Chondrocyte (in vitro differentiated cells): ENCODE data around the gene ABLIM1. TPM values are rescaled to one million over a fixed set of nuclear protein-coding genes. Genes with fewer than 3 reads are reported as not detected.

Experiments
- DNase-seq: peaks from one replicate; pipeline ENCODE4 v3.0.0; 2021; ENCODE audit warnings: mixed read lengths, low spot score
- H3K27ac Mint-ChIP-seq: one replicate; pipeline ENCODE4 v1.8.0; 2021; ENCODE audit warnings: mild to moderate bottlenecking, moderate library complexity, mixed read lengths; ENCODE audit not compliant: unreplicated experiment
- H3K27me3 Mint-ChIP-seq: 2 replicates; pipeline ENCODE4 v1.8.0; 2021; ENCODE audit warnings: low read depth, mixed read lengths
- H3K36me3 Mint-ChIP-seq: 2 replicates; pipeline ENCODE4 v1.8.0; 2021; ENCODE audit warnings: low read depth, mixed read lengths
- H3K4me1 Mint-ChIP-seq: 2 replicates; pipeline ENCODE4 v1.8.0; 2021; ENCODE audit warnings: low read depth, mild to moderate bottlenecking, mixed read lengths
- H3K4me3 Mint-ChIP-seq: one replicate; pipeline ENCODE4 v1.8.0; 2021; ENCODE audit warnings: mild to moderate bottlenecking, moderate library complexity, mixed read lengths; ENCODE audit not compliant: unreplicated experiment
- H3K9me3 Mint-ChIP-seq: 2 replicates; pipeline ENCODE4 v1.8.0; 2021; ENCODE audit warnings: low read depth, mixed read lengths
- CTCF ChIP-seq: fragments of 200-600 bp; sonication (generic); IDR thresholded peaks from 2 replicates; pipeline ENCODE4 v1.5.0; 2021; ENCODE audit warnings: antibody characterized with exemption, mild to moderate bottlenecking, moderate library complexity
- total RNA-seq: library from RNA; stranded (reverse); gene quantifications from 3 replicates; pipeline ENCODE4 v1.2.1, GENCODE V29; 2021

ABLIM1 gene
- total RNA-seq, 1 donor from 2014 or later = 15.7 TPM

DNA sequence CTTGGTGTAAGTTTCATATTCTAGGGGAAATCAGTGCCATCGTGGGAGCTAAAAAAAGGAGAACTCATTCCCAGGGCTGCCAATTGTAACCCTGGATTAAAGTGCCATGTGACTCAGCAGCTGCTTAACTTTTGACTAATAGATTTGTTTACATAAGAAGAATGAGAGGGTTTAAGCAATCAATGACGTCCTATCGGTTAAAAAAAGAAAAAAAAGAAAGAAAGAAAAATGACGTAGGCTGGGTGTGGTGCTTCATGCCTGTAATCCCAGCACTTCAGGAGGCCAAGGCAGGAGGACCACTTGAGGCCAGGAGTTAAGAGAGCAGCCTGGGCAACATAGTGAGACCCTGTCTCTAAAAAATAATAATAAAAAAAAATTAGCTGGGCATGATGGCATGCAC lies 137.6 kb downstream of the ABLIM1 start:
- H3K4me1 Mint-ChIP-seq = peaks cover 44% of the 10 kb centered on the region
- H3K27ac Mint-ChIP-seq = peak overlapping the region; percentile 9
- H3K27me3 Mint-ChIP-seq = no peaks in the 10 kb centered on the region
- H3K4me3 Mint-ChIP-seq = no peak overlapping the region
- H3K36me3 Mint-ChIP-seq = no peaks in the 10 kb centered on the region
- DNase-seq = no peak
- TF ChIP-seq CTCF = no peak
- H3K9me3 Mint-ChIP-seq = peaks cover 2% of the 10 kb centered on the region

- Mint-ChIP-seq H3K4me3 (no peak overlapping the region), H3K9me3 (peaks cover 2% of the 10 kb centered on the region), H3K27me3 (no peaks in the 10 kb centered on the region), H3K36me3 (no peaks in the 10 kb centered on the region), H3K4me1 (peaks cover 42% of the 10 kb centered on the region), H3K27ac (peak overlapping the region; percentile 9)
- TF ChIP-seq CTCF = no peak
- DNase-seq = no peak
These were observed 138.2 kb downstream of the ABLIM1 start for GRCh38 chr10:114519756-114520293.

DNA sequence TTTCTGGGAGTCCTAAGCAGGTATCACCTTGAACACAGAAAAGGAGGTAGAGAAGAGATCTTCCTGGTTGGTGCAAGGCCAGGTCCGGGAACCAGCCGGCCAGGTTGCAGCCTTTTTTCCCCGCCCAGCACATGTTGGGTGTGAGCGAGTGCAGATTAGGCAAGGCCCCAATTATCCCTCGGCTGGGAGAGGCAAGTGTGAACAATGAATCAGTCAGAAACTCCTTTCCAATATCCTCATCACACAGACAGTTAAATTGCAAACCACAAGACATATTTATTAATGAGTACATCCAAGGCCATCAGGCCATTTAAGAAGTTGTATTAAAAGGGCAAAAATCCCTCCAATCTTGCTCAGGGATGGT lies 138.8 kb downstream of the ABLIM1 start:
- no peak for TF ChIP-seq CTCF
- H3K27me3 Mint-ChIP-seq = no peaks in the 10 kb centered on the region
- H3K9me3 Mint-ChIP-seq = peaks cover 2% of the 10 kb centered on the region
- no peak for DNase-seq
- H3K27ac Mint-ChIP-seq = no peak overlapping the region
- H3K36me3 Mint-ChIP-seq = no peaks in the 10 kb centered on the region
- peaks cover 37% of the 10 kb centered on the region for H3K4me1 Mint-ChIP-seq
- H3K4me3 Mint-ChIP-seq = no peak overlapping the region

- H3K4me3 Mint-ChIP-seq = no peak overlapping the region
- H3K27ac Mint-ChIP-seq = no peak overlapping the region
- H3K27me3 Mint-ChIP-seq = no peaks in the 10 kb centered on the region
- H3K9me3 Mint-ChIP-seq = peaks cover 2% of the 10 kb centered on the region
- H3K36me3 Mint-ChIP-seq = no peaks in the 10 kb centered on the region
- no peak for DNase-seq
- no peak for TF ChIP-seq CTCF
- H3K4me1 Mint-ChIP-seq = peaks cover 36% of the 10 kb centered on the region
These were observed 139.4 kb downstream of the ABLIM1 start for GRCh38 chr10:114518401-114519305.

GRCh38 chr10:114517368-114518250 lies 140.5 kb downstream of the ABLIM1 start:
- no peak for DNase-seq
- Mint-ChIP-seq H3K27ac (no peak overlapping the region), H3K4me3 (no peak overlapping the region), H3K9me3 (peaks cover 2% of the 10 kb centered on the region), H3K36me3 (no peaks in the 10 kb centered on the region), H3K4me1 (peaks cover 36% of the 10 kb centered on the region), H3K27me3 (no peaks in the 10 kb centered on the region)
- TF ChIP-seq CTCF = no peak
